Neutrophil (primary cell): ENCODE data around the gene ADAT2.
"Not testable (repeated sequence)": the region's sequence is repeated elsewhere in the genome, so short reads cannot be mapped to it uniquely, and the experiment has no call there.

Experiments
- H3K27ac ChIP-seq: fragments of 200-600 bp; sonication (generic); 2 replicates; pipeline ENCODE4 v1.5.1; 2016; ENCODE audit warnings: mild to moderate bottlenecking, moderate library complexity
- H3K27me3 ChIP-seq: fragments of 200-600 bp; sonication (generic); 2 replicates; pipeline ENCODE4 v1.6.0; 2016; ENCODE audit warnings: mild to moderate bottlenecking
- H3K36me3 ChIP-seq: fragments of 200-600 bp; sonication (generic); 2 replicates; pipeline ENCODE4 v1.5.1; 2017
- H3K4me1 ChIP-seq, 2 experiments: fragments of 200-600 bp in 1 of 2; sonication (generic) in 1 of 2; 1 replicate in 1 of 2; 2 replicates in 1 of 2; pipeline versions ENCODE4 v1.5.1 to v1.6.1; 2013 to 2016; ENCODE audit warnings: low read depth in 1 of 2, low read length in 1 of 2, mild to moderate bottlenecking in 1 of 2, moderate library complexity in 1 of 2; ENCODE audit not compliant: control insufficient read depth in 1 of 2, insufficient read depth in 1 of 2
- H3K4me3 ChIP-seq, 2 experiments: fragments of 200-600 bp in 1 of 2; sonication (generic) in 1 of 2; 1 replicate in 1 of 2; 2 replicates in 1 of 2; pipeline ENCODE4 v1.5.1; 2013 to 2016; ENCODE audit warnings: low read depth in 1 of 2, low read length in 1 of 2, mild to moderate bottlenecking in 1 of 2, moderate library complexity in 1 of 2
- H3K9me3 ChIP-seq: fragments of 200-600 bp; sonication (generic); 2 replicates; pipeline ENCODE4 v1.5.1; 2016
- CTCF ChIP-seq: fragments of 200-600 bp; sonication (generic); IDR thresholded peaks from 2 replicates; pipeline ENCODE4 v1.5.1; 2016; ENCODE audit warnings: antibody characterized with exemption

Gene ADAT2

GRCh38 chr6:143449082-143449713, 1.3 kb downstream of the ADAT2 start:
- H3K27ac ChIP-seq, result no peak overlapping the region
- H3K36me3 ChIP-seq, result no peaks in the 10 kb centered on the region
- no peak for TF ChIP-seq CTCF
- no peaks in the 10 kb centered on the region for H3K9me3 ChIP-seq
- no peak overlapping the region for H3K4me3 ChIP-seq
- peaks cover 16 to 21% of the 10 kb centered on the region in 2 experiments for H3K4me1 ChIP-seq
- H3K27me3 ChIP-seq, result no peaks in the 10 kb centered on the region

- H3K9me3 ChIP-seq, H3K27me3 ChIP-seq, H3K4me3 ChIP-seq, H3K27ac ChIP-seq, H3K36me3 ChIP-seq: not testable (repeated sequence)
- H3K4me1 ChIP-seq, result peaks cover 16 to 21% of the 10 kb centered on the region in 2 experiments
Observed at GRCh38 chr6:143447865-143448264, 2.6 kb downstream of the ADAT2 start.

- TF ChIP-seq CTCF, result no peak
- Histone ChIP-seq H3K4me3 (no peak overlapping the region), H3K36me3 (no peaks in the 10 kb centered on the region), H3K27me3 (no peaks in the 10 kb centered on the region), H3K4me1 (no peaks in the 10 kb centered on the region), H3K9me3 (no peaks in the 10 kb centered on the region), H3K27ac (no peak overlapping the region)
Observed at GRCh38 chr6:143443096-143443495, 7.4 kb downstream of the ADAT2 start.

- Histone ChIP-seq H3K4me3 (no peak overlapping the region), H3K4me1 (no peaks in the 10 kb centered on the region), H3K27ac (no peak overlapping the region), H3K27me3 (no peaks in the 10 kb centered on the region), H3K9me3 (no peaks in the 10 kb centered on the region), H3K36me3 (no peaks in the 10 kb centered on the region)
- no peak for TF ChIP-seq CTCF
Observed at GRCh38 chr6:143441680-143442545, 8.6 kb downstream of the ADAT2 start.

GRCh38 chr6:143441010-143441409, 9.5 kb downstream of the ADAT2 start:
- H3K27me3 ChIP-seq, result no peaks in the 10 kb centered on the region
- no peak for TF ChIP-seq CTCF
- H3K4me1 ChIP-seq, result no peaks in the 10 kb centered on the region
- H3K9me3 ChIP-seq, result no peaks in the 10 kb centered on the region
- no peak overlapping the region for H3K27ac ChIP-seq
- no peak overlapping the region for H3K4me3 ChIP-seq
- no peaks in the 10 kb centered on the region for H3K36me3 ChIP-seq

- Histone ChIP-seq H3K36me3 (no peaks in the 10 kb centered on the region), H3K27me3 (no peaks in the 10 kb centered on the region), H3K9me3 (no peaks in the 10 kb centered on the region), H3K4me1 (no peaks in the 10 kb centered on the region), H3K4me3 (no peak overlapping the region), H3K27ac (no peak overlapping the region)
- no peak for TF ChIP-seq CTCF
Observed at GRCh38 chr6:143432588-143432987, 17.9 kb downstream of the ADAT2 start.
